MM.1S (cell line): ENCODE results near the gene SLC19A2.

Experiments used
- EZH2 ChIP-seq: fragments of 300-600 bp; sonication (generic); optimal IDR thresholded peaks from 2 replicates; pipeline ENCODE3; 2017; ENCODE audit warnings: low read depth, mild to moderate bottlenecking, antibody characterized with exemption, low read length, mixed read lengths
- TF ChIP-seq, protein P1 (sequence below): fragments of 300-600 bp; sonication (generic); IDR thresholded peaks from 2 replicates; pipeline ENCODE4 v1.5.1; 2016; ENCODE audit warnings: antibody characterized with exemption, low read length, mixed read lengths

DNA sequence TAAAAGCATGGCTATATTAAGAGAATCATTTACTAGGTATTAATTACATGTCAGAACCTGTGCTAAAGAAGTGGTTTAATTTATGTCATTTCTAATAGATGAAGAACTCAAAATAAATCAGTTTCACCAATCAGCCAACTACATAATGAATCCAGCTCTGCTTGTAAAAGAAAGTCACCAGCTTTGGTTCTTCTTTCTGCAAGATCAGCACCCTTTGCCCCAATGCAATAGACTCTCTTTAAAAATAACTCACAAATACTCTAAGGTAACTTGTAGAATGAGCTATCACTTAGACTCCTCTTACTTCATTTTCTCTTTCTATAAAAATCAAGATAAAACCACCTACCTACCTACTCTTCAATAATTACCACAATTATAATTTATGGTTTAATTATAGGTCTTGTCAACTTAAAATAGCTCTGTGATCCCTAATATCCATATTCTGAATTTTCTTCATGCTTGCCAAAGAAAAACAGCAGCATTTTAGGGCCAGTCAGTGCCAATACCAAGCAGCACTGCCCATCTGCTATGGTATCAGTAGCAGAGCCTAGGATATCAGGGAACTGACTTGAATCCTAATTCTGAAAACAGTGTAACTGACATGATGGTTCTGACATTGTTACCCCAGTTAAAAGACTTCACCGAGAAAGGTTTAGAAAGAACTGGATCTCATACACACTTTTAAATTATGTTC, 11.3 kb downstream of the SLC19A2 start:
- TF ChIP-seq EZH2, result no peak
- TF ChIP-seq, protein P1, sequence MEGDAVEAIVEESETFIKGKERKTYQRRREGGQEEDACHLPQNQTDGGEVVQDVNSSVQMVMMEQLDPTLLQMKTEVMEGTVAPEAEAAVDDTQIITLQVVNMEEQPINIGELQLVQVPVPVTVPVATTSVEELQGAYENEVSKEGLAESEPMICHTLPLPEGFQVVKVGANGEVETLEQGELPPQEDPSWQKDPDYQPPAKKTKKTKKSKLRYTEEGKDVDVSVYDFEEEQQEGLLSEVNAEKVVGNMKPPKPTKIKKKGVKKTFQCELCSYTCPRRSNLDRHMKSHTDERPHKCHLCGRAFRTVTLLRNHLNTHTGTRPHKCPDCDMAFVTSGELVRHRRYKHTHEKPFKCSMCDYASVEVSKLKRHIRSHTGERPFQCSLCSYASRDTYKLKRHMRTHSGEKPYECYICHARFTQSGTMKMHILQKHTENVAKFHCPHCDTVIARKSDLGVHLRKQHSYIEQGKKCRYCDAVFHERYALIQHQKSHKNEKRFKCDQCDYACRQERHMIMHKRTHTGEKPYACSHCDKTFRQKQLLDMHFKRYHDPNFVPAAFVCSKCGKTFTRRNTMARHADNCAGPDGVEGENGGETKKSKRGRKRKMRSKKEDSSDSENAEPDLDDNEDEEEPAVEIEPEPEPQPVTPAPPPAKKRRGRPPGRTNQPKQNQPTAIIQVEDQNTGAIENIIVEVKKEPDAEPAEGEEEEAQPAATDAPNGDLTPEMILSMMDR, result no peak
